GM12873 (cell line): ENCODE results near the gene RIMS1.

ENCODE experiments used
- CTCF ChIP-seq: IDR thresholded peaks from 2 replicates; pipeline ENCODE4 v1.5.1; 2012; ENCODE audit warnings: low read depth, mild to moderate bottlenecking, moderate library complexity, low read length, control low read depth; ENCODE audit not compliant: insufficient read depth; ENCODE audit errors: missing control alignments

Gene RIMS1

GRCh38 chr6:72132851-72133250 is 246.5 kb downstream of the RIMS1 start:
- no peak for TF ChIP-seq CTCF

- no peak for TF ChIP-seq CTCF
Measured at GRCh38 chr6:72133324-72133723, 247.0 kb downstream of the RIMS1 start.

GRCh38 chr6:72140795-72141194 is 254.4 kb downstream of the RIMS1 start:
- TF ChIP-seq CTCF, result no peak

- no peak for TF ChIP-seq CTCF
Measured at GRCh38 chr6:72149715-72150114, 263.4 kb downstream of the RIMS1 start.

- TF ChIP-seq CTCF, result no peak
Measured at GRCh38 chr6:72151742-72152141, 265.4 kb downstream of the RIMS1 start.

- no peak for TF ChIP-seq CTCF
Measured at GRCh38 chr6:72175916-72176315, 289.6 kb downstream of the RIMS1 start.

- no peak for TF ChIP-seq CTCF
Measured at GRCh38 chr6:72182337-72183246, 296.2 kb downstream of the RIMS1 start.
